WTC11 (cell line): ENCODE data around the gene TRIM41. TPM values are rescaled to one million over a fixed set of nuclear protein-coding genes. Genes with fewer than 3 reads are reported as not detected.

Source experiments
- ATAC-seq: fragments of 200-7000 bp; cut with Tn5 transposase; 2 replicates; pipeline ENCODE4 v1.10.0; 2021; ENCODE audit warnings: mild to moderate bottlenecking, moderate library complexity
- Bru-seq: library from RNA; stranded (reverse); fragments of 400-500 nt; gene quantifications from one replicate; lab custom pipeline; 2021; lab: Mats Ljungman, UMichigan
- CTCF ChIA-PET: fragments of 300-600 bp; sonication (Branson Sonifier 250); formaldehyde crosslinking; loops from one replicate; lab custom pipeline; 2021; ENCODE audit warnings: antibody characterized with exemption; lab: Charles Lee
- POLR2A ChIA-PET: fragments of 350-600 bp; sonication (Branson Sonifier 250); formaldehyde crosslinking; loops from one replicate; lab custom pipeline; 2021; ENCODE audit warnings: antibody characterized with exemption; lab: Charles Lee
- DNase-seq: peaks from one replicate; pipeline ENCODE4 v3.0.0; 2021; ENCODE audit warnings: low spot score
- H3K27ac Mint-ChIP-seq: 2 replicates; pipeline ENCODE4 v1.8.0; 2021; ENCODE audit warnings: mixed read lengths
- H3K27me3 Mint-ChIP-seq: 2 replicates; pipeline ENCODE4 v1.8.0; 2021; ENCODE audit warnings: low read depth, mild to moderate bottlenecking, moderate library complexity, mixed read lengths
- H3K36me3 Mint-ChIP-seq: 2 replicates; pipeline ENCODE4 v1.8.0; 2021; ENCODE audit warnings: mixed read lengths
- H3K4me1 Mint-ChIP-seq: 2 replicates; pipeline ENCODE4 v1.8.0; 2022; ENCODE audit warnings: mixed read lengths
- H3K4me3 Mint-ChIP-seq: 2 replicates; pipeline ENCODE4 v1.8.0; 2021; ENCODE audit warnings: mild to moderate bottlenecking, moderate library complexity, mixed read lengths
- H3K9me3 Mint-ChIP-seq: 2 replicates; pipeline ENCODE4 v1.8.0; 2021; ENCODE audit warnings: mixed read lengths
- ESRRA ChIP-seq: sonication (generic); formaldehyde crosslinking; IDR thresholded peaks from 2 replicates; pipeline ENCODE4 v1.8.1; 2022; ENCODE audit warnings: mild to moderate bottlenecking, missing genetic modification reagents, borderline replicate concordance
- FOXK1 ChIP-seq: sonication (generic); formaldehyde crosslinking; IDR thresholded peaks from 2 replicates; pipeline ENCODE4 v1.8.0; 2022; ENCODE audit warnings: mild to moderate bottlenecking, moderate library complexity, missing genetic modification reagents
- JUN ChIP-seq: sonication (generic); formaldehyde crosslinking; IDR thresholded peaks from 2 replicates; pipeline ENCODE4 v1.8.0; 2023; ENCODE audit warnings: mild to moderate bottlenecking, missing genetic modification reagents
- MXD4 ChIP-seq: fragments of 250-450 bp; sonication (Bioruptor Pico); IDR thresholded peaks from 2 replicates; pipeline ENCODE4 v1.8.0; 2021; ENCODE audit warnings: mild to moderate bottlenecking, moderate library complexity, borderline replicate concordance
- MYBL2 ChIP-seq: sonication (generic); formaldehyde crosslinking; IDR thresholded peaks from 2 replicates; pipeline ENCODE4 v1.8.1; 2023; ENCODE audit warnings: mild to moderate bottlenecking, moderate library complexity, missing genetic modification reagents
- NR2C2 ChIP-seq: sonication (generic); formaldehyde crosslinking; IDR thresholded peaks from 2 replicates; pipeline ENCODE4 v1.8.0; 2022; ENCODE audit warnings: mild to moderate bottlenecking, missing genetic modification reagents
- TP53 ChIP-seq: sonication (generic); formaldehyde crosslinking; IDR thresholded peaks from 2 replicates; pipeline ENCODE4 v1.8.1; 2023; ENCODE audit warnings: mild to moderate bottlenecking, missing genetic modification reagents
- ZNF317 ChIP-seq: sonication (generic); formaldehyde crosslinking; IDR thresholded peaks from 2 replicates; pipeline ENCODE4 v1.8.1; 2023; ENCODE audit warnings: low read depth, mild to moderate bottlenecking, moderate library complexity, missing genetic modification reagents, borderline replicate concordance
- long read RNA-seq, 3 experiments: library from RNA in 1 of 3; library from capped mRNA in 1 of 3; library from polyadenylated mRNA in 1 of 3; unstranded in 2 of 3; stranded (forward) in 1 of 3; transcript quantifications; one replicate each; pipeline ENCODE4 v2.0.0, GENCODE V29; 2021
- total RNA-seq: library from RNA; stranded (reverse); gene quantifications from 3 replicates; pipeline ENCODE4 v1.2.3, GENCODE V29; 2021
- TF ChIP-seq, protein P1 (sequence below): sonication (generic); formaldehyde crosslinking; IDR thresholded peaks from 2 replicates; pipeline ENCODE4 v1.8.0; 2023; ENCODE audit warnings: mild to moderate bottlenecking, missing genetic modification reagents
- TF ChIP-seq, protein P2 (sequence below): fragments of 250-450 bp; sonication (Bioruptor Pico); IDR thresholded peaks from 2 replicates; pipeline ENCODE4 v1.9.0; 2021; ENCODE audit warnings: mild to moderate bottlenecking
- TF ChIP-seq, protein P3 (sequence below): sonication (generic); formaldehyde crosslinking; IDR thresholded peaks from 2 replicates; pipeline ENCODE4 v1.8.0; 2023; ENCODE audit warnings: missing genetic modification reagents, mild to moderate bottlenecking, borderline replicate concordance
- TF ChIP-seq, protein P4 (sequence below): sonication (generic); formaldehyde crosslinking; IDR thresholded peaks from 2 replicates; pipeline ENCODE4 v1.8.1; 2023; ENCODE audit warnings: mild to moderate bottlenecking, moderate library complexity, missing genetic modification reagents
- TF ChIP-seq, protein P5 (sequence below): sonication (generic); formaldehyde crosslinking; IDR thresholded peaks from 2 replicates; pipeline ENCODE4 v1.8.0; 2022; ENCODE audit warnings: mild to moderate bottlenecking, missing genetic modification reagents
- TF ChIP-seq, protein P6 (sequence below): sonication (generic); formaldehyde crosslinking; IDR thresholded peaks from 2 replicates; pipeline ENCODE4 v1.8.0; 2022; ENCODE audit warnings: mild to moderate bottlenecking, missing genetic modification reagents
- TF ChIP-seq, protein P7 (sequence below): sonication (generic); formaldehyde crosslinking; IDR thresholded peaks from 2 replicates; pipeline ENCODE4 v1.8.1; 2022; ENCODE audit warnings: mild to moderate bottlenecking, moderate library complexity, missing genetic modification reagents
- TF ChIP-seq, protein P8 (sequence below): sonication (generic); formaldehyde crosslinking; IDR thresholded peaks from 2 replicates; pipeline ENCODE4 v1.8.1; 2023; ENCODE audit warnings: mild to moderate bottlenecking, missing genetic modification reagents, moderate library complexity

Gene TRIM41
- total RNA-seq (31.9 to 33.5 TPM (median 32.2 TPM) in 3 replicates), Bru-seq, nascent RNA (percentile 68 among the genes with signal in this experiment)
- long read RNA-seq, experiment 1, transcript TRIM41-202 (8 exons, 2,696 nt), result major isoform, 6 of 23 reads
- long read RNA-seq, experiment 1, partial matches to known transcripts, result 3 of 23 reads
- long read RNA-seq, experiment 1, other reads (novel, unspliced or antisense), result 11 of 23 reads
- long read RNA-seq, experiment 2, partial matches to known transcripts, result 8 of 42 reads
- long read RNA-seq, experiment 2, other reads (novel, unspliced or antisense), result 31 of 42 reads
- long read RNA-seq, experiment 3, partial matches to known transcripts, result 0 of 1 reads
- long read RNA-seq, experiment 3, other reads (novel, unspliced or antisense), result 0 of 1 reads

DNA sequence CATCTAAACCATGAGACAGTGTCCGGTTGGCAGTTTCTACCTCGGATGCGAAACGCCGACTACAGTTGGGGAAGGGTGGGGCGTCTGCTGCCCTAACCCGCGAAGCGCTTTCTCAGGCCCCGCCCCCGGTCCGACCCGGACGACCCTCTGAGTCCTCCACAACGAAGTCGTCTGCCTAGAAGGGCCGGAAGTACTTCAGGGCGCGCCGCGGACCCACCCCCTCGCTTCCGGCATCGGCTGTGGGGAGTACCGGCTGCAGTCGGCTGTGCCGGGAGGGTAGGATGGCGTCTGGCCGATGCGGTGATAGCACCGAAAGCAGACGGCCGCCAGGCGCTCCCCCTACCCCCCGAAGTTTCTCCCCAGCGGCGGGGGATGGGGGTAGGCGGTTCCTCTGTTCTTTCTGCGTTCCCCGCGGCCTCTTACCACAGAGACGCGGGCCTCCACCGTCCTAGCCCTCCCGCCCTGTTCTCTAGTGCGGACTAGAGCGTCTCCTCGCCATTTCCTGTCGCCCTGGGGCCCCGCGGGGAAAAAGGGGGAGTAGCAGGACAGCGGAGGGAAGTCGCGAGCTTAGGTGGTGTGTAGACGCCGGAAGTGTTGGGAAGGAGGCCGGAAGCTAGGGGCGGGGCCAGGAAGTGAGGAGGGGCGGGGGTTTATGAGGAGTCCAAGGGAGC is at the start of gene TRIM41:
Gene TRIM41, plus strand, starts transcription at position 224 of the 671 bp plus-strand sequence. CDS start 719 bp downstream, outside the sequence.
- peaks cover 3% of the 10 kb centered on the region; the same call in 1 of the 2 replicates for H3K36me3 Mint-ChIP-seq
- no peaks in the 10 kb centered on the region for H3K9me3 Mint-ChIP-seq
- H3K27ac Mint-ChIP-seq, result peak within 1 kb of the TSS; percentile 98
- ChIA-PET CTCF (interaction anchor here (0.6 to 2.6 kb wide), 5 partner anchors 16 to 55 kb away, joined by 3 to 16 read pairs (median 3); partner anchors contain the start of gene TRIM7), POLR2A (interaction anchor here (1.0 to 2.1 kb wide), 6 partner anchors 10 to 38 kb away, joined by 3 to 7 read pairs (median 4); no protein-coding TSS in a partner anchor)
- ATAC-seq, result peak; percentile 49
- peaks cover 11% of the 10 kb centered on the region for H3K27me3 Mint-ChIP-seq
- peak within 1 kb of the TSS; percentile 99 for H3K4me3 Mint-ChIP-seq
- peaks cover 19% of the 10 kb centered on the region for H3K4me1 Mint-ChIP-seq
- peak; percentile 99 for DNase-seq
- TF ChIP-seq, protein P1, sequence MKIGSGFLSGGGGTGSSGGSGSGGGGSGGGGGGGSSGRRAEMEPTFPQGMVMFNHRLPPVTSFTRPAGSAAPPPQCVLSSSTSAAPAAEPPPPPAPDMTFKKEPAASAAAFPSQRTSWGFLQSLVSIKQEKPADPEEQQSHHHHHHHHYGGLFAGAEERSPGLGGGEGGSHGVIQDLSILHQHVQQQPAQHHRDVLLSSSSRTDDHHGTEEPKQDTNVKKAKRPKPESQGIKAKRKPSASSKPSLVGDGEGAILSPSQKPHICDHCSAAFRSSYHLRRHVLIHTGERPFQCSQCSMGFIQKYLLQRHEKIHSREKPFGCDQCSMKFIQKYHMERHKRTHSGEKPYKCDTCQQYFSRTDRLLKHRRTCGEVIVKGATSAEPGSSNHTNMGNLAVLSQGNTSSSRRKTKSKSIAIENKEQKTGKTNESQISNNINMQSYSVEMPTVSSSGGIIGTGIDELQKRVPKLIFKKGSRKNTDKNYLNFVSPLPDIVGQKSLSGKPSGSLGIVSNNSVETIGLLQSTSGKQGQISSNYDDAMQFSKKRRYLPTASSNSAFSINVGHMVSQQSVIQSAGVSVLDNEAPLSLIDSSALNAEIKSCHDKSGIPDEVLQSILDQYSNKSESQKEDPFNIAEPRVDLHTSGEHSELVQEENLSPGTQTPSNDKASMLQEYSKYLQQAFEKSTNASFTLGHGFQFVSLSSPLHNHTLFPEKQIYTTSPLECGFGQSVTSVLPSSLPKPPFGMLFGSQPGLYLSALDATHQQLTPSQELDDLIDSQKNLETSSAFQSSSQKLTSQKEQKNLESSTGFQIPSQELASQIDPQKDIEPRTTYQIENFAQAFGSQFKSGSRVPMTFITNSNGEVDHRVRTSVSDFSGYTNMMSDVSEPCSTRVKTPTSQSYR (CRISPR knock-in tag), result peak; percentile 82; the same call in 1 of the 2 replicates
- TF ChIP-seq, protein P2, sequence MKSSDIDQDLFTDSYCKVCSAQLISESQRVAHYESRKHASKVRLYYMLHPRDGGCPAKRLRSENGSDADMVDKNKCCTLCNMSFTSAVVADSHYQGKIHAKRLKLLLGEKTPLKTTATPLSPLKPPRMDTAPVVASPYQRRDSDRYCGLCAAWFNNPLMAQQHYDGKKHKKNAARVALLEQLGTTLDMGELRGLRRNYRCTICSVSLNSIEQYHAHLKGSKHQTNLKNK, result no peak
- TF ChIP-seq ZNF317 (0 out of 2 replicates have a peak, but pooled peaks have one; percentile 9), TP53 (no peak), MXD4 (no peak), NR2C2 (CRISPR knock-in tag) (0 out of 2 replicates have a peak, but pooled peaks have one; percentile 30), ESRRA (CRISPR knock-in tag) (0 out of 2 replicates have a peak, but pooled peaks have one; percentile 43), MYBL2 (CRISPR knock-in tag) (peak; percentile 64), JUN (CRISPR knock-in tag) (0 out of 2 replicates have a peak, but pooled peaks have one; percentile 41), FOXK1 (CRISPR knock-in tag) (peak; percentile 89)
- TF ChIP-seq, protein P3, sequence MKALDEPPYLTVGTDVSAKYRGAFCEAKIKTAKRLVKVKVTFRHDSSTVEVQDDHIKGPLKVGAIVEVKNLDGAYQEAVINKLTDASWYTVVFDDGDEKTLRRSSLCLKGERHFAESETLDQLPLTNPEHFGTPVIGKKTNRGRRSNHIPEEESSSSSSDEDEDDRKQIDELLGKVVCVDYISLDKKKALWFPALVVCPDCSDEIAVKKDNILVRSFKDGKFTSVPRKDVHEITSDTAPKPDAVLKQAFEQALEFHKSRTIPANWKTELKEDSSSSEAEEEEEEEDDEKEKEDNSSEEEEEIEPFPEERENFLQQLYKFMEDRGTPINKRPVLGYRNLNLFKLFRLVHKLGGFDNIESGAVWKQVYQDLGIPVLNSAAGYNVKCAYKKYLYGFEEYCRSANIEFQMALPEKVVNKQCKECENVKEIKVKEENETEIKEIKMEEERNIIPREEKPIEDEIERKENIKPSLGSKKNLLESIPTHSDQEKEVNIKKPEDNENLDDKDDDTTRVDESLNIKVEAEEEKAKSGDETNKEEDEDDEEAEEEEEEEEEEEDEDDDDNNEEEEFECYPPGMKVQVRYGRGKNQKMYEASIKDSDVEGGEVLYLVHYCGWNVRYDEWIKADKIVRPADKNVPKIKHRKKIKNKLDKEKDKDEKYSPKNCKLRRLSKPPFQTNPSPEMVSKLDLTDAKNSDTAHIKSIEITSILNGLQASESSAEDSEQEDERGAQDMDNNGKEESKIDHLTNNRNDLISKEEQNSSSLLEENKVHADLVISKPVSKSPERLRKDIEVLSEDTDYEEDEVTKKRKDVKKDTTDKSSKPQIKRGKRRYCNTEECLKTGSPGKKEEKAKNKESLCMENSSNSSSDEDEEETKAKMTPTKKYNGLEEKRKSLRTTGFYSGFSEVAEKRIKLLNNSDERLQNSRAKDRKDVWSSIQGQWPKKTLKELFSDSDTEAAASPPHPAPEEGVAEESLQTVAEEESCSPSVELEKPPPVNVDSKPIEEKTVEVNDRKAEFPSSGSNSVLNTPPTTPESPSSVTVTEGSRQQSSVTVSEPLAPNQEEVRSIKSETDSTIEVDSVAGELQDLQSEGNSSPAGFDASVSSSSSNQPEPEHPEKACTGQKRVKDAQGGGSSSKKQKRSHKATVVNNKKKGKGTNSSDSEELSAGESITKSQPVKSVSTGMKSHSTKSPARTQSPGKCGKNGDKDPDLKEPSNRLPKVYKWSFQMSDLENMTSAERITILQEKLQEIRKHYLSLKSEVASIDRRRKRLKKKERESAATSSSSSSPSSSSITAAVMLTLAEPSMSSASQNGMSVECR (CRISPR knock-in tag), result 0 out of 2 replicates have a peak, but pooled peaks have one; percentile 74
- TF ChIP-seq, protein P4, sequence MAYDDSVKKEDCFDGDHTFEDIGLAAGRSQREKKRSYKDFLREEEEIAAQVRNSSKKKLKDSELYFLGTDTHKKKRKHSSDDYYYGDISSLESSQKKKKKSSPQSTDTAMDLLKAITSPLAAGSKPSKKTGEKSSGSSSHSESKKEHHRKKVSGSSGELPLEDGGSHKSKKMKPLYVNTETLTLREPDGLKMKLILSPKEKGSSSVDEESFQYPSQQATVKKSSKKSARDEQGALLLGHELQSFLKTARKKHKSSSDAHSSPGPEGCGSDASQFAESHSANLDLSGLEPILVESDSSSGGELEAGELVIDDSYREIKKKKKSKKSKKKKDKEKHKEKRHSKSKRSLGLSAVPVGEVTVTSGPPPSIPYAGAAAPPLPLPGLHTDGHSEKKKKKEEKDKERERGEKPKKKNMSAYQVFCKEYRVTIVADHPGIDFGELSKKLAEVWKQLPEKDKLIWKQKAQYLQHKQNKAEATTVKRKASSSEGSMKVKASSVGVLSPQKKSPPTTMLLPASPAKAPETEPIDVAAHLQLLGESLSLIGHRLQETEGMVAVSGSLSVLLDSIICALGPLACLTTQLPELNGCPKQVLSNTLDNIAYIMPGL (CRISPR knock-in tag), result peak; percentile 89; the same call in 1 of the 2 replicates
- TF ChIP-seq, protein P5, sequence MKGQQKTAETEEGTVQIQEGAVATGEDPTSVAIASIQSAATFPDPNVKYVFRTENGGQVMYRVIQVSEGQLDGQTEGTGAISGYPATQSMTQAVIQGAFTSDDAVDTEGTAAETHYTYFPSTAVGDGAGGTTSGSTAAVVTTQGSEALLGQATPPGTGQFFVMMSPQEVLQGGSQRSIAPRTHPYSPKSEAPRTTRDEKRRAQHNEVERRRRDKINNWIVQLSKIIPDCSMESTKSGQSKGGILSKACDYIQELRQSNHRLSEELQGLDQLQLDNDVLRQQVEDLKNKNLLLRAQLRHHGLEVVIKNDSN (CRISPR knock-in tag), result peak; percentile 54; the same call in 1 of the 2 replicates
- TF ChIP-seq, protein P6, sequence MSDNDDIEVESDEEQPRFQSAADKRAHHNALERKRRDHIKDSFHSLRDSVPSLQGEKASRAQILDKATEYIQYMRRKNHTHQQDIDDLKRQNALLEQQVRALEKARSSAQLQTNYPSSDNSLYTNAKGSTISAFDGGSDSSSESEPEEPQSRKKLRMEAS (CRISPR knock-in tag), result peak; percentile 77
- TF ChIP-seq, protein P7, sequence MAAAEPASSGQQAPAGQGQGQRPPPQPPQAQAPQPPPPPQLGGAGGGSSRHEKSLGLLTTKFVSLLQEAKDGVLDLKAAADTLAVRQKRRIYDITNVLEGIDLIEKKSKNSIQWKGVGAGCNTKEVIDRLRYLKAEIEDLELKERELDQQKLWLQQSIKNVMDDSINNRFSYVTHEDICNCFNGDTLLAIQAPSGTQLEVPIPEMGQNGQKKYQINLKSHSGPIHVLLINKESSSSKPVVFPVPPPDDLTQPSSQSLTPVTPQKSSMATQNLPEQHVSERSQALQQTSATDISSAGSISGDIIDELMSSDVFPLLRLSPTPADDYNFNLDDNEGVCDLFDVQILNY (CRISPR knock-in tag), result 0 out of 2 replicates have a peak, but pooled peaks have one; percentile 39
- TF ChIP-seq, protein P8, sequence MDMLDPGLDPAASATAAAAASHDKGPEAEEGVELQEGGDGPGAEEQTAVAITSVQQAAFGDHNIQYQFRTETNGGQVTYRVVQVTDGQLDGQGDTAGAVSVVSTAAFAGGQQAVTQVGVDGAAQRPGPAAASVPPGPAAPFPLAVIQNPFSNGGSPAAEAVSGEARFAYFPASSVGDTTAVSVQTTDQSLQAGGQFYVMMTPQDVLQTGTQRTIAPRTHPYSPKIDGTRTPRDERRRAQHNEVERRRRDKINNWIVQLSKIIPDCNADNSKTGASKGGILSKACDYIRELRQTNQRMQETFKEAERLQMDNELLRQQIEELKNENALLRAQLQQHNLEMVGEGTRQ, result no peak
